Measurements from ENCODE around the gene MAPK8IP3. TPM values are rescaled to one million over a fixed set of nuclear protein-coding genes. Genes with fewer than 3 reads are reported as not detected.

MAPK8IP3 gene
- polyA plus RNA-seq, 3 donors = 1.1 to 185 (median 2.1) TPM

- Histone ChIP-seq H3K9me3 (replicated peaks in 1 of 2; ENCODE audit: control insufficient read depth in 1 of 2, insufficient read depth in 1 of 2, low read length in 2 of 2) (no peaks in the 10 kb centered on the region), H3K27me3 (ENCODE audit: control insufficient read depth in 2 of 2, insufficient read depth in 2 of 2, low read length in 2 of 2) (no peaks in the 10 kb centered on the region), H3K9ac (ENCODE audit: insufficient read depth, low read length, poor library complexity, severe bottlenecking) (peak overlapping the region; percentile 51), H3K79me2 (ENCODE audit: insufficient read depth, low read length) (peaks cover 70% of the 10 kb centered on the region), H4K20me1 (ENCODE audit: insufficient read depth, low read length) (peaks cover 66% of the 10 kb centered on the region), H3K4me3 (replicated peaks in 1 of 3; ENCODE audit: low read depth in 2 of 3, low read length in 3 of 3) (peak overlapping the region in 1 of 3 experiments; percentile 97), H2AFZ (ENCODE audit: insufficient read depth, low read depth, low read length, poor library complexity, severe bottlenecking) (no peak overlapping the region), H3K4me2 (replicated peaks; ENCODE audit: extremely low read depth, low read length, poor library complexity, severe bottlenecking) (peak overlapping the region; percentile 95), H3K27ac (ENCODE audit: low read depth in 1 of 2, low read length in 2 of 2) (peak overlapping the region in 1 of 2 donors; percentile 12), H3K36me3 (replicated peaks in 1 of 2; ENCODE audit: control insufficient read depth in 1 of 2, insufficient read depth in 2 of 2, low read length in 2 of 2) (peaks cover 0 to 23% of the 10 kb centered on the region in 2 donors), H3K4me1 (ENCODE audit: control insufficient read depth in 1 of 2, insufficient read depth in 2 of 2, low read length in 2 of 2) (peaks cover 32 to 37% of the 10 kb centered on the region in 2 donors)
- Mint-ChIP-seq H3K27me3 (ENCODE audit: low read depth in 3 of 3) (no peaks in the 10 kb centered on the region), H3K4me1 (peaks cover 54% of the 10 kb centered on the region), H3K9me3 (no peaks in the 10 kb centered on the region), H3K36me3 (peaks cover 7 to 41% of the 10 kb centered on the region in 2 donors), H3K4me3 (peak overlapping the region; percentile 17 to 21), H3K27ac (peak overlapping the region in 5 of 7 donors; percentile 18 to 58 (median 37))
- no peak for DNase-seq
- WGBS (ENCODE audit: insufficient coverage) = 93% methylated on average over 16 of the region's 18 CpGs
- no peak for TF ChIP-seq CTCF (IDR thresholded peaks at IDR 0.05)
- intact Hi-C loops (cut with micrococcal nuclease) = loop anchor here (10.0 kb wide), 4 partner anchors 67 to 283 kb away; partner anchors contain the start of genes CRAMP1 (in 1 of the 2), EME2 (in 1 of the 2), IFT140 (in 1 of the 2) and MRPS34 (in 1 of the 2)
Measured at GRCh38 chr16:1708083-1708767, 2.2 kb downstream of the MAPK8IP3 start.

GRCh38 chr16:1708768-1709180 is 2.8 kb downstream of the MAPK8IP3 start:
- H3K4me3 ChIP-seq (replicated peaks in 1 of 3; ENCODE audit: low read depth in 2 of 3, low read length in 3 of 3) = no peak overlapping the region
- no peak overlapping the region for H3K4me2 ChIP-seq (replicated peaks; ENCODE audit: extremely low read depth, low read length, poor library complexity, severe bottlenecking)
- intact Hi-C loops (cut with micrococcal nuclease) = loop anchor here (10.0 kb wide), 4 partner anchors 66 to 284 kb away; partner anchors contain the start of genes CRAMP1 (in 1 of the 2), EME2 (in 1 of the 2), IFT140 (in 1 of the 2) and MRPS34 (in 1 of the 2)
- 95% methylated on average over 9 of the region's 13 CpGs for WGBS (ENCODE audit: insufficient coverage)
- Mint-ChIP-seq H3K36me3 (peaks cover 9 to 41% of the 10 kb centered on the region in 2 donors), H3K9me3 (no peaks in the 10 kb centered on the region), H3K4me1 (peaks cover 59% of the 10 kb centered on the region), H3K4me3 (no peak overlapping the region), H3K27me3 (ENCODE audit: low read depth in 3 of 3) (no peaks in the 10 kb centered on the region), H3K27ac (peak overlapping the region in 1 of 7 donors; percentile 26)
- DNase-seq = no peak
- peaks cover 71% of the 10 kb centered on the region for H4K20me1 ChIP-seq (ENCODE audit: insufficient read depth, low read length)
- no peak overlapping the region for H2AFZ ChIP-seq (ENCODE audit: insufficient read depth, low read depth, low read length, poor library complexity, severe bottlenecking)
- TF ChIP-seq CTCF (IDR thresholded peaks at IDR 0.05) = no peak
- no peak overlapping the region for H3K27ac ChIP-seq (ENCODE audit: low read depth in 1 of 2, low read length in 2 of 2)
- H3K4me1 ChIP-seq (ENCODE audit: control insufficient read depth in 1 of 2, insufficient read depth in 2 of 2, low read length in 2 of 2) = peaks cover 35 to 42% of the 10 kb centered on the region in 2 donors
- H3K36me3 ChIP-seq (replicated peaks in 1 of 2; ENCODE audit: control insufficient read depth in 1 of 2, insufficient read depth in 2 of 2, low read length in 2 of 2) = peaks cover 0 to 23% of the 10 kb centered on the region in 2 donors
- peak overlapping the region; percentile 51 for H3K9ac ChIP-seq (ENCODE audit: insufficient read depth, low read length, poor library complexity, severe bottlenecking)
- H3K9me3 ChIP-seq (replicated peaks in 1 of 2; ENCODE audit: control insufficient read depth in 1 of 2, insufficient read depth in 1 of 2, low read length in 2 of 2) = no peaks in the 10 kb centered on the region
- peaks cover 76% of the 10 kb centered on the region for H3K79me2 ChIP-seq (ENCODE audit: insufficient read depth, low read length)
- no peaks in the 10 kb centered on the region for H3K27me3 ChIP-seq (ENCODE audit: control insufficient read depth in 2 of 2, insufficient read depth in 2 of 2, low read length in 2 of 2)
